ENCODE results near the gene PLEKHM1.
"Not testable (repeated sequence)": the region's sequence is repeated elsewhere in the genome, so short reads cannot be mapped to it uniquely, and the experiment has no call there.

The PLEKHM1 gene

DNA sequence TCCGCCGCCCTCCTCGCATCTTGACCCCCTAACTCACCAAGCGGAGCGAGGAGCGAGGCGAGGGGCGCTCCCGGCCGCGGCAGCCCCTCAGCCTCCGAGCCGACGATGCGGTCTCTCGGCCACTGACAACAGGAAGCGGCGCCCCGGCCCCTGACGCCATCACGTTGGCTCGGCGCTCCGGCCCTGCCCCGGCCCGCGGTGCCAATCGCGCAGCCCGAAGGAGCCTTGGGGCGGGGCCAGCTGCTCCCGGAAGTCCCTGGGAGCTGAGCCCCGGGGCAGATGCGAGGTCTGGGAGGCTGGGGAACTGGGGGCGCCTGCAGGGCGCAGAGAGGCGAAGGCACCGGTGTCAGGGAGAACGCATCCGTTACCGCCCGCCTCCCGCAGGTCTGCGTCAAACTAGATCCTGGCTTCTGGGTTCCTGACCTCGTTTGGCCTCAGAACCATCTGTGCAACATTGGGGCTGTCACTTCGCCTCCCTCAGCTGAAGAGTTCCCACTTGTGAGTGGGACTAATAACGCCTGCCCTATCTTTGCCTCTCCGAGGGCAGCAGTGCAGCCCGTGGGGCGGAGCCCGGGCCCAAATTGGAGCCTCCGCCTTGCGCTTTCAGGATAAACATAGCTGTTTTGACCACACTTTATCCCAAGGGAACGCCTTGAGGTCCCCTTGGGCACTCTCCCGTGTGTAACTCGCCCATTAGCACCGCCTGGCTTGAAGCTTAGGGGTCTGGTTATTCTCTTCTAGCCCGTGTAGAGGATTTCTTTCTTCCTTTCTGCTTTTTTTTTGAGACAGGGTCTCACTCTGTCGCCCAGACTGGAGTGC is at the start of gene PLEKHM1:
Gene PLEKHM1 (minus strand): TSS at position 107 of the 819 bp plus-strand sequence. CDS start 8,237 bp downstream, outside the sequence.
- peak; percentile 19 for DNase-seq

DNA sequence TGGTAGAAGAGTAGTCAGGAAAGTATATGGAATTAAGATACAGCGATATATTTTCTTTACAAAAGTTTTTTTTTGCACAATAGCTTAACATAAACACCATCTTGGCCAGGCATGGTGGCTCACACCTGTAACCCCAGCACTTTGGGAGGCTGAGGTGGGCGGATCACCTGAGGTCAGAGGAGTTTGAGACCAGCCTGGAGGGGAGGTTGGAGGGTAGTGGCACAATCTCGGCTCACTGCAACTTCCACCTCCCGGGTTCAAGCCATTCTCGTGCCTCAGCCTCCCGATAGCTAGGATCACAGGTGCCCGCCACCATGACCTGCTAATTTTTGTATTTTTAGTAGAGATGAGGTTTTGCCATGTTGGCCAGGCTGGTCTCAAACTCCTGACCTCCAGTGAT is 47.6 kb upstream of the PLEKHM1 start:
- DNase-seq: not testable (repeated sequence)

DNA sequence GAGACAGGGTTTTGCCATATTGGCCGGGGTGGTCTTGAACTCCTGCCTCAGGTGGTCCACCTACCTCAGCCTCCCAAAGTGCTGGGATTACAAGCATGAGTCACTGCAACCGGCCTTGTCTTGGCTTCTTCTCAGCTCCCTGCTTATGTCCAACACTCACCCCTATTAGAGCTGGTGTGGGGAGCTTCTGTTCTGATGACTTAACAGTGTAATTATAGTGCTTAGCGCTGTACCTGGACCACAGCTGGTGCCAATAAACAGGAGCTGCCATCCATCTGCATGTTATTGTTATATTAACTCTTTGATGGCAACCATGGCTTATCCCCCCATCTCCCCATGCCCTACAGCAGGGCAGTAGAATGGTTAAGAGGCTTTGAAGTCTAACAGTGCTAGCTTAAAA is 15.6 kb upstream of the PLEKHM1 start:
- DNase-seq: not testable (repeated sequence)

DNA sequence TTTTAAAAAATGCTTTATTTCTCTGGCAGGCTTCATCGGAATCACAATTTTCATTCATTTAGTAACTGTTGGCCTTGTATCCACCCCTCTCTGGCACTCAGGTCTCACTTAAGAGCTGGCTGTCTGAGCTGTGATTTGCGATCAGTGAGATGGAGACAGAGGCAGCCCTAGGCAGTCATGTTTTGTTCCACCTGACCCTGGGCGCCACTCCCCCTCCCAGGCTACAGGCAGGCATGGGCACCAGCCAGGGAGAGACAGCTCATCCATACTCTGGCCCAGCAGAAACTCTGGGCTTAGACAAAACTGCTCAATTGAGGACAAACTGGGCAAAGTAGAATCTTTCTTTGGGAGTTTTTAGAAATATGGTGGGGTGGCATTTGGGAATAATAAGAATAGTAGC is 14.7 kb upstream of the PLEKHM1 start:
- not testable (repeated sequence) for DNase-seq

DNA sequence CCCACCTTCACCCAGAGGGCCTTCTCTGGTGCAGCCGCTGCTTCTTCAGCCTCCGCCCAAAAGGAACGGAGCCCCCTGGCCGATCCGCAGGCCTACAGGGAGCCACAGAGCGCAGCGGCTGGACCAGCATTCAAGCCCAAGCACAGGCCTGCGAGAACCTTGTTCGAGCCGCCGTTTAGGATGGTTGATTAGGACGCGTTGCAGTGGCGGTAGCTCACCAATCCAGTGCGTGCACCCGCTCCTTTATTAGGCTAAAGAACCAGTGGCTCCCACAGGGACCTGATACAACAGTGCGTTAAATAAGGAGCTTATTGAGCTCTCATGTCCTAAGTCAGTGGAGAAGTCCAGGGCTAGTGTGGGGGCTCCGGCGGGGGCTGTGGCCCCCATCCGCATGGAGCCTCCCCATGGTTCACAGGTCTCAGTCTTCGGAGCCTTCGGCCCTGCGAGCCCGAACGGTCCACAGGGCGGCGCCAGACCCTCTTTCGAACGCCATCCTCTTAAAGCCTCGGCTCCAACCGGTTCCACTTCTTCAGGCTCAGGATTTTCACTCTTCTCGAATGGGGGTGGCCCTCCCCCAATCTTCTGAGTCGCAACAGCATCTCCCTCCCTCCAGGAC is 10.7 kb upstream of the PLEKHM1 start:
- not testable (repeated sequence) for DNase-seq

DNA sequence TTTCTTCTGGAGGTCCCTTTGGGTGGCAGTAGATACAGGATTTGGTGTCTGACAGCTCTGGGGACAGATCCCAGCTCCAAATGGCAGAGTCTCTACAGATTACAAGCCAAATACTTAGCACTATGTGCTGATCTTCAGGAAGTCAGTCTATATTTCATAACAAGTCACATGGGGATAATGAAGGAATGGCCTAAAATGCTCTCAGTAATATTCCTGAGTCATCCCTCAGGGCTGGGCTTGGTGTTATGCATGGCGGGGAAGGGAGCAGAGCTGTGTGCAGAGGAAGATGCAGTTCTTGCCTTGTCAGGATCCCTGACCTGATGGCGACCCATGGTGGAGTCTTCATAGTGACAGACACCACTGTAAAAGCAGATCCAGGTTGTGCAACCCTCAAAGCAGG is 10.0 kb upstream of the PLEKHM1 start:
- DNase-seq: not testable (repeated sequence)

DNA sequence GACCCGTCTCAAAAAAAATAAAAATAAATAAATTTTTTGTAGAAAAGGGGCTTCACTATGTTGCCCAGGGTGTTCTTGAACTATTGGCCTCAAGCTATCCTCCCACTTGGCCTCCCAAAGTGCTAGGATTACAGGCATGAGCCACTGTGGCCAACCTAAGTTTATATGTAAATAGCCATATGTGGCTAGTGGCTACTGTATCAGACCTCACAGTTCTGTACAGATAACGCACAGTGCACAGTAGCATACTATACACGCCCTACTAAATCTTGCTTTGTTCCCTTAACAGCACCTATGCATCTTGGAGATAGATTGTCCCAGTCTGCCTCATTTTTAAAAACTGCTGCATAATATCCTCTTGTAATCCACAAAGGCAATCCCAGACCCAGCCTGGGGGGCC is 8.7 kb upstream of the PLEKHM1 start:
- not testable (repeated sequence) for DNase-seq

DNA sequence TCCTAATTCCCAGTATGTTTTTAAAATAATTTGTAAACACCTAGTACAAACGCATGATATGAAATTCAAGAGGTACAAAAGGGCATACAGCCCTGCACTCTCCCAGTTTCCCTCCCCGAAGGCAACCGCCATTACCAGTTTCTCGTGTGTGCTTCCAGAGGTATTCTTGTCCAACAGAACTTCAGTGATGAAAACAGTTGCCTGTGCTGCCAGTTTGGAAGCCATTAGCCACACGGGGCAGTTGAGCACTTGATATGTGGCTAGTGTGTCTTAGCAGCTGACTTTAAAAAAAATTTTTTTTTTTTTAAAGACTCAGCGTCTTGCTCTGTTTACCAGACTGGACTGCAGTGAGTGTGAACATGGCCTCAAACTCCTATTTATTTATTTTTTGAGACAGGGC is 7.9 kb upstream of the PLEKHM1 start:
- DNase-seq: not testable (repeated sequence)

DNA sequence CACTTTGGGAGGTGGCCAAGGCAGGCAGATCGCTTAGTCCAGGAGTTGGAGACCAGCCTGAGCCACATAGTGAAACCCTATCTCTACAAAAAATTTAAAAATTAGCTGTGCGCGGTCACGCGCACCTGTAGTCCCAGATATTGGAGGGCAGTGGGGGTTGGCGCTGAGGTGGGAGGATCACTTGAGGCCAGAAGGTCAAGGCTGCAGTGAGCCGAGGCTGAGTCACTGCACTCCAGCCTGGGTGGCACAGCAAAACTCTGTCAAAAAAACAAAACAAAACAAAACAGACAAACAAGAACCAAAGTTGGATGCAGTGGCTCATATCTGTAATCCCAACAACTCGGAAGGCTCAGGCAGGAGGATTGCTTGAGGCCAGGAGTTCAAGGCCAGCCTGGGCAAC is 6.9 kb upstream of the PLEKHM1 start:
- DNase-seq: not testable (repeated sequence)

DNA sequence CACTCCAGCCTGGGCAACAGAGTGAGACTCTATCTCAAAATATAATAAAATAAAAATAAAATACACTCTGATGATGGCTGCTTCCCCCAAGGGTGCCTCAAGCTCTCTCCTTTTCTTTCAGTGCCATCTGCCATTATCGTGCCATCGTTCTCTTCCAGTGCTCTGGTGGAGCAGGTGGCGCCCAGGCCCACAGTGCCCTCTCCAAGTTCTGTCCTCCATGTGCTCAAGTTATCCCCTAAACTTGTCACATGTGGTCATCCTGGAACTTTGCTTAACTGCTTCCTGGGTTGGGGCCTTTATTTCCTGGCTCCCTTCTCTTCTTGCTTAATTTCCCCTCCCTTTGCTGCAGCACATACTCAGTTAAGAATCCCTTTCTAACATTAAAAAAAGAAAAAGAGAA is 6.0 kb upstream of the PLEKHM1 start:
- DNase-seq: not testable (repeated sequence)

DNA sequence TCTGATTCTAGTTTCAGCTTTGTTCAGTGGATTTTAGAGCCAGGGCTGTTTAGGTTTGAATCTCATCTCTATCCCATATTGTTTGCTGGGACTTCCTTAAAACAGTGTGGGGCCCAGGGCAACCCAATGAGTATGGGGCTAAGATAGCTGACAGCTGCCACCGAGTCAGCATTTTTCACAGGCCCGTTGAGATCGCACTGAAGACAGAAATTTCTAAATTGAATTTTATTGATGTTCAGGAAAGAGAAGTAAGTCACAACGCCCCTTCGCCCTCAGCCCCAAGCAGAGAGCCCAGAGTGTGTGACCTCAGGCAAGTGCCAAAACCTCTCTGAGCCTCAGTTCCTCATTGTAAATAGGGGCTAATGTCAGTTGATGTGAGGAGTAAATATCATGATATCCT is 4.0 kb upstream of the PLEKHM1 start:
- DNase-seq: not testable (repeated sequence)

DNA sequence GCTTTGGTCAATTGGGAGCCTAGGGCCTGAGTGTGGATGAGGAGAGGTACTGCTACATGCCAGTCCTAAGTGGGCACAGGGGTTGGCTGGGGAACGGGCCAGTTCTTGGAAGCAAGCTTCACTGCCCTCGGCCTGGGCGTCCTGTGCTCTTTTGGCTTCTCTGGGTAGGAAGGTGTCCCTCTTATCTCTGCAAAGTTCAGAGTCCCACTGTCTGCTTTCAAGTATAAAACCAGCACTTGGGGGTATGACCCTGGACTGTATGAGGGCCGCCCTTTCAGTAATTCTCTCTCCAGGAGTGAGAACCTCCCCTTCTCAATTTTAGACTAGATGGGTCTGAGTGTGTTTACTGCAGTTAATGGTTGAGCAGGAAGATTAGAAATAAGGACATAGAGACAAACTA is 1.6 kb upstream of the PLEKHM1 start:
- DNase-seq: not testable (repeated sequence)

DNA sequence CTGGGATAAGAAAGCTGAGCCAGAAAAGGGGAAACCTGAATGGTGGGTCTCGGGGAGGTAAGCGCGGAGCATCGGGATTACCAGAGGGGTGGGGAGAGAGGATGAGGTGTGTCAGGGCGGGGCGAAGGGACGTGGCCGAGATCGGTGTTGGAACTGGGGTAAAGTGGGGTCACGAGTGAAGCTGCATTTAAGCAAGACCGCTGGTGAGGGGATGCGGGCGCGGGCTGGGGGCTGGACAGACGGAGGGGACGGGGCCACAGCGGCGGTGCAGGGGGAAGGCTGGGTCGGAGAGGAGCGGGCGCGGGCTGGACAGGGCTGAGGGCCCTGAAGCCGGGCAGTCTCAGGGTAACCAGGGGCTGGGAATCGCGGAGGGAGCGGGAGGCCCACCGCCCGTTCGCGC is 323 bp downstream of the PLEKHM1 start:
- DNase-seq: not testable (repeated sequence)

DNA sequence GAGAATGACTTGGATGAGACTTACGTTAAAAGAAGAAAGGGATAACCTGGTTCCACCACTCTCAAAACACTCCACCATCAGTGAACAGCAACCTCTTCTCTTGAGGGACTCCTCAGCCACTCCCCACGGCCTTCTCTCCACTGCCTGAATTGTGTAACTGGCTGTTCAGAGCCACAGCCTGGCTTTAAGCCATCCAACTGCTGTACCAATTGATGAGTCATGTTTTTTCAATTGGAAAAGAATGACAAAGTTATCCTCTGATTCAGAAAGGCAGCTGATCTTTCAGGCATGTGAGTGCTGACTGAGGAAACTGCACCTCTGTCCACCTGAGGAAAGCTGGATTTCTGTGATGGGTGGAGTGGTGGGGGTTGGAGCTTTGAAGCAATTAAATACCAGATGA is 2.8 kb downstream of the PLEKHM1 start:
- peak; percentile 70 for DNase-seq

DNA sequence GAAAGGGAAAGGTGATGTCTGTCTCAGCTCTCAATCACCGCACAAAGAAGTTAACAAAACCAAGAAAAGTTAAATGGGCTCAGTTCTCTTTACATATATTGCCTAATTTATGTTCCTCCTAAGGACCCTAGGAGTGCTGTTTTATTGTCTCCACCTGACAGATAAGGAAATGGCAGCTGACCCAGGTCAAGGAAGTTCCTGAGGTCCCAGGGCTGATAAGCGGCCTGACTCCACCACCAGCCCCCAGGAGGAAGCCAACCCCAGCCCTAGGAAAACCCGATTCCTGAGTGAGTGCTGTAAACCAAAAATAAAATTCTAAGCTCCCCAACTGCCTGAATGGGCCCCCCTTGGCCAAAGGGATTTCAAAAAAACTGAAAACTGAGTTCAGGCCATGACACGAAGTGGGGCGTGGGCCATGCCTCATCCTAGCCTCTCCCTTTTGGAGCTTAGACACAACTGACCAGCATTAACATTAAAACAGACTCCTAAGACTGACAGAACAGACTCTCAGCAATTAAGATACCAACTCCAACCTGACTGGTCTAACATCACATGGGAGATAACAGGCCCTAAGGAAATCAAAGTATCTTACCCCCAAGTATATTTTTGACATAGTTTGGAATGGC is 6.8 kb downstream of the PLEKHM1 start:
- not testable (repeated sequence) for DNase-seq

DNA sequence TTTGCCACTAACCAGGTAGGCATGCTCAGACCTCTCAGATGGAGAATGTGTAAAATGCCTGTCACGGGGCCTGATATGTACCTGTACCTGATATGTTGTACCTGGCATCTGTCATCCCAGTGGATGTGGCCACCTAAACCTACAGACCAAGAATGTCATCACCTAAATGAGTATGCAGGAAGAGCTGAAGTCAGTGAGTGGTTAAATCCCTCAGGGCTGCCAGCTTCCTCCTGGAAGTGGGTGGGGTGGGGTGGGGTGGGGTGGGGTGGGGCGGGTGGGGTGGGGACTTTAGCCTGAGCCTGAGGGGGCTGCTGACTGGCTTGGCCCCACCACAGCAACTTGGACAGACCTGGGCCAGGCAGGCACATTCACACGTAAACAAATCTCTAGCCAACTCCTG is 7.3 kb downstream of the PLEKHM1 start:
- DNase-seq: not testable (repeated sequence)

DNA sequence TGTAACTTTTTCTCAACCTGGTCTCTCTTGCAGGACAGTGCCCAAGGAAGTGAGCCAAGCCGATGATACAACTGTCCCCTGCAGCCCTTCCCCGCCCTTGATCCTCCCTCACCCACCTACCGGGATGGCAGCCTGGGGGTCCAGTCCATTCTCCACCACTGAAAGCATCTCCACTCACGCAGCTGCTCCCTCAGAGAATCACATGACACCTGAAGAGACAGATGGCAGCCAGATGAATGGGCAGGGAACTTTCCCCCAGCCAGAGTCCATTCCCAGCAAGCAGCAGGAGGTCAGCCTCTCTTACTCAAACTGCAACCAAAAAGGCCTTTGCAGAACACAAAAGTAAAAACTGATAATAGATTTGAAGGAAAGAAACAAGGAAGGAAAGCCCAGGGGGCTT is 8.2 kb downstream of the PLEKHM1 start:
- not testable (repeated sequence) for DNase-seq

DNA sequence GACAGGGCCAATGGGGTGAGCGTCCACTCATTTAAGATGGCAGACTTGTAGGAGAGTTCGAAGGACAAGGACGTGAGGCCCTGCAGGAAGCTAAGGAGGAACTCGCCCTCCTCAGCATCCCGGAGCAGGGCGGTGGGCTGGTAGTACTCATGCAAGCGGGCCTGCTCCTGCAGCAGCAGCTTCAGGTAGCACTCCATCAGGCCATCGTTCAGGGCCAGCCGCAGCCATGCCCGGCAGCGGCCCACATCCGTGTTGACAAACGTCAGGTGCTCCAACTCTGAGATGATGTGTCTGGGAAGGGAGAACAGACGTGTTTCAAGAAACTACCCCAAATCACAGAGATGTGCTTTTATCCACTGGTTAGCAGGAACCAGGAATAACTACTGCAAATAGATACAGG is 15.1 kb downstream of the PLEKHM1 start:
- not testable (repeated sequence) for DNase-seq

DNA sequence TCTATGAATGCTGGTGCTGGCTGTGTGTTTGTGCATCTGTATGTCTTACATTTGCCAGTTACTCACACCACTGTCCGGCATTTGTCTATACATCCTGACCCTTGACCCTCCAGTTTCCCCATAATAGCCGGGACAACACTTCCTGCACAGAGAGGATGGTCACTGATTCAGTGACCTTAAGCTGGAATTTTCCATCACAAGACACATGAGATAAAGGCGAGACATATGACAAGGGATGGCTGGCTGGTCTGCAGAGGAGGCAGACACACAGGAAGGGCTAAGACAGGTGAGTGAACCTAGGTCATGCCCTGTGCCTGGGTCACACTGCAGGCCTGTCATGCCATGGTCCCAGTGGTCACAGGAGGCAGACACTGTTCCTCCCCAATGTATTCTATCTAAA is 18.3 kb downstream of the PLEKHM1 start:
- DNase-seq: not testable (repeated sequence)

DNA sequence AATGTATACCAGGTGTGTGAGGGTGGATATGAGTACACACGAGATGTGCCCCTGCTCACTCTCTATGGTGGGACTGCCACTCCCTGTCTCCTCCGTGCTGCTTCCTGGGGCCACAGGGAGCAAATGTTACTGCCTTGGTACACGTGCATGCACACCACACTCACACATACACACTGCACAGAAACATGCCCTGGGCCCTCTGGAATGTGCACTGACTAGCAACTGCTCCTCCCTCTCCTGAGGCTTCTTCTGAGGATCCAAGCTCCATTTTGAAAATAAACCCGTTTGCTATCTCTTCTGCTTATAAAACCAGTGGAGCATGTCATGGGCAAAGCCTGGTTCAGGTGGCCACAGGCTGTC is 21.3 kb downstream of the PLEKHM1 start:
- DNase-seq: not testable (repeated sequence)

DNA sequence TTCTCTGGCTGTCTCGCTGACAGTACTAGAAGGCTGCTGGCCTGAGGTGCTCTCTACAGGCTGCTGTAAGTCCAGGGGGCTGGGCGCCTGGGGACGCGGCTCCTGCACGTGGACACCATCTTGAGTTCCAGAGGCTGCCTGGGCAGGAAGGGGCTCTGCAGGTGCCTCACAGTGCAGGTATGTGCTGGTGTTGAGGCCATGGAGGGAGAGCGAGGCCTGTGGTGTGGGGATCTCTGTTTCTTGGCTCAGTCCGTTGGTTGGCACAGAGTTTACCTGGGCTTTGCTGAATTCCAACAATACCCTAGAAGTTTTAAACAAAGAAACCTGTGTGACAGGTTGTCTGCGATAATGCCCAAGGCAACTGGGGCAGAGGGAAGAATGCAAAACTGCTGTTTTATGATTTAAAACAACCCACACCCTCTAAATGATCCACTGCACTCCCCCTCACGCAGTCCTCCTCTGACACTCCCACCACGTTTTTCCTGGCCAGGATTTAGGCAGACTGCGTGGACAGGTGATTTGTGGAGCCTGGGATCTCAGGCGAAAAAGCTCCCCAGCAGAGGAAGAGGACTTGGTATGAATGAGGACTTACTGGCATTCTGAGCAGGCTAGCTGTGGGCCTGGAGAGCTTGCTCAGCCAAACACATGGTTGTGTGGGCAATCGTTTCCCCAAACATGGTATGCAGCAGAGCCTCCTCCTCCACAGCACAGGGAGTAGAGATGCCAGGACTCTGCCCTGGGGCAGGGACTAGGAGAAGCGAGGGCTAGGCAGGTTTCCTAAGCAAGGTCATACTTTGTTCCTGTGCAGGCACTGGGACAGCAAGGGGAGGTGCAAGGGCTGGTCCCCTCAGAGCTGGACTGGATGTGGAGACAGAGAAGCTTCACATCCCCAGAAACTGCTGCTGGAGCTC is 22.0 kb downstream of the PLEKHM1 start:
- not testable (repeated sequence) for DNase-seq

DNA sequence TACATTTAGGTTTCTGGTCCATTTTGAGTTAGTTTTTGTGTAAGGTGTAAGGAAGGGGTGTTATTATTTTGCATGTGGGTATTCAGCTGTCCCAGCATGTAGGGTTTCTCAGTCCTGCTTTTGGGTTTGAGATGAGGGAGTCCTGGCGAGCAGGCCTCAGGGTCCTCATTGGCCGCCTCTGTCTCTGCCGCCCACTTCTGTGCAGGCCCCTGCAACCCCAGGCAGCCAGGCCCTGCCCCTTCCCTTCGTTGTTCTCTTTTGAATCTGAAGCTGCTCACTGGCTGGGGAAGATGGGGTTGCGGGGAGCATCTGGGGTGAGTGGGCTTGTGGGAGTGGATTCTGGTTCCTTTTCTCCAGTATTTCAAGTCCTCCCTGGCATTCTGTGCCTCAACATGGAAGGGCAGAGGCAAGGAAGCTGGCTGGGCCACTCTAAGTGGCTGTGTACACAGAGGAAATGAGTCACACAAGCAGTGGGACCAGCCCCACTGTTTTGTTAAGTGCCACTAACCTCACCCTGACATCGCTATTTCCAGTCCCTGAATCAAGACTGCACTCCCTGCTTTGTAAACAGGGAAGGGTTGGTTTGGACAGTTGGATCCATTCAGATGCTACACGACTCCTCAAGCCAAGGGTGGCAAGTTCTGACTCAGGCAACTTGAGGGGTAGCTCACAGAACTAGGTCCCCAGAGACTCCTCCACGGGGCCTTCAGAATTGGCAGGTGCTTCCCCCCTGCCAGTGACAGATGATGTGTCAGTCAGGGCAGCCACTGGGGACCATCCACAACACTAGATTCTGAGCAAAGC is 28.8 kb downstream of the PLEKHM1 start:
- not testable (repeated sequence) for DNase-seq
